PC-9 (cell line): ENCODE data around the gene FOXR1. TPM values are rescaled to one million over a fixed set of nuclear protein-coding genes. Genes with fewer than 3 reads are reported as not detected.

ENCODE experiments used
- BruUV-seq: library from RNA; stranded (reverse); fragments of 400-500 nt; replicated peaks from 2 replicates; lab custom pipeline; 2021; lab: Mats Ljungman, UMichigan
- CTCF ChIA-PET: fragments of 300-600 bp; sonication (Branson Sonifier 250); formaldehyde crosslinking; loops from one replicate; lab custom pipeline; 2022; ENCODE audit warnings: antibody characterized with exemption; lab: Charles Lee
- POLR2A ChIA-PET: fragments of 300-600 bp; sonication (Branson Sonifier 250); formaldehyde crosslinking; loops from one replicate; lab custom pipeline; 2022; ENCODE audit warnings: antibody characterized with exemption; ENCODE audit not compliant: unreplicated experiment; lab: Charles Lee
- DNase-seq, 2 experiments: peaks; one replicate each; pipeline versions ENCODE4 v3.0.0 to v3.0.0-alpha.2; 2015 to 2022; ENCODE audit warnings: mixed read lengths in 1 of 2
- H2AFZ ChIP-seq: fragments of 200-600 bp; sonication (generic); 2 replicates; pipeline ENCODE4 v1.8.1; 2017; ENCODE audit warnings: antibody characterized with exemption
- H3F3A ChIP-seq: fragments of 200-600 bp; sonication (generic); 2 replicates; pipeline ENCODE4 v1.8.1; 2017; ENCODE audit warnings: antibody characterized with exemption, mild to moderate bottlenecking, low read depth; ENCODE audit not compliant: insufficient read depth
- H3K27ac ChIP-seq: fragments of 200-600 bp; sonication (generic); 2 replicates; pipeline ENCODE4 v1.6.1; 2016; ENCODE audit warnings: mixed run types
- H3K27me3 ChIP-seq: fragments of 200-600 bp; sonication (generic); 2 replicates; pipeline ENCODE4 v1.6.1; 2016; ENCODE audit warnings: low read depth, mixed run types; ENCODE audit not compliant: insufficient read depth
- H3K36me3 ChIP-seq: fragments of 200-600 bp; sonication (generic); 2 replicates; pipeline ENCODE4 v1.6.1; 2016; ENCODE audit warnings: low read depth, mixed run types
- H3K4me1 ChIP-seq: fragments of 200-600 bp; sonication (generic); replicated peaks from 2 replicates; pipeline ENCODE4 v1.6.1; 2016; ENCODE audit warnings: mixed run types; ENCODE audit not compliant: insufficient read depth
- H3K4me2 ChIP-seq: fragments of 200-600 bp; sonication (generic); 2 replicates; pipeline ENCODE4 v1.6.1; 2017; ENCODE audit warnings: mixed run types
- H3K4me3 ChIP-seq: fragments of 200-600 bp; sonication (generic); 2 replicates; pipeline ENCODE4 v1.6.1; 2016; ENCODE audit warnings: mixed run types
- H3K79me2 ChIP-seq: fragments of 200-600 bp; sonication (generic); 2 replicates; pipeline ENCODE4 v1.6.1; 2017; ENCODE audit warnings: low read depth, mixed run types
- H3K9me2 ChIP-seq: fragments of 200-600 bp; sonication (generic); 2 replicates; pipeline ENCODE4 v1.8.1; 2017; ENCODE audit warnings: mild to moderate bottlenecking; ENCODE audit not compliant: insufficient read depth
- H3K9me3 ChIP-seq: fragments of 200-600 bp; sonication (generic); 2 replicates; pipeline ENCODE4 v1.8.1; 2016; ENCODE audit warnings: low read depth; ENCODE audit not compliant: insufficient read depth
- H4K20me1 ChIP-seq: fragments of 200-600 bp; sonication (generic); 2 replicates; pipeline ENCODE4 v1.8.1; 2017; ENCODE audit not compliant: insufficient read depth
- CTCF ChIP-seq: fragments of 200-600 bp; sonication (generic); conservative IDR thresholded peaks from 2 replicates; pipeline ENCODE4 v1.6.1; 2017; ENCODE audit warnings: mixed run types, antibody characterized with exemption, mild to moderate bottlenecking, moderate library complexity
- EZH2 ChIP-seq: fragments of 200-600 bp; sonication (generic); IDR thresholded peaks from 2 replicates; pipeline ENCODE4 v1.8.0; 2017; ENCODE audit warnings: antibody characterized with exemption, low read depth
- intact Hi-C: fragments of 100-400 bp; cut with micrococcal nuclease; formaldehyde crosslinking; loops from one replicate; pipeline ENCODE4 v1.10.0; 2022; ENCODE audit not compliant: unreplicated experiment
- total RNA-seq: library from RNA; stranded (reverse); gene quantifications from 2 replicates; pipeline ENCODE4 v1.2.3, GENCODE V29; 2021

FOXR1 gene
- total RNA-seq, 1 experiment from 2014 or later: not detected

- intact Hi-C loops: loop anchor here (2.0 to 10.0 kb wide), 2 partner anchors 19 to 363 kb away; no protein-coding TSS in a partner anchor
- no peaks in the 10 kb centered on the region for H3K36me3 ChIP-seq
- H3K27me3 ChIP-seq: no peaks in the 10 kb centered on the region
- H3F3A ChIP-seq: peaks cover 7% of the 10 kb centered on the region; the same call in 1 of the 2 replicates
- DNase-seq: no peak
- no peak overlapping the region for H3K4me3 ChIP-seq
- H3K9me2 ChIP-seq: no peaks in the 10 kb centered on the region
- TF ChIP-seq EZH2 (no peak), CTCF (no peak)
- no peaks in the 10 kb centered on the region; the same call in 1 of the 2 replicates for H3K9me3 ChIP-seq
- ChIA-PET CTCF (no interaction called here), POLR2A (no interaction called here)
- H4K20me1 ChIP-seq: no peaks in the 10 kb centered on the region
- no peak overlapping the region for H3K4me2 ChIP-seq
- H3K79me2 ChIP-seq: no peaks in the 10 kb centered on the region
- no peak overlapping the region for H2AFZ ChIP-seq
- no peak overlapping the region for H3K27ac ChIP-seq
- BruUV-seq: no TSS peak
- H3K4me1 ChIP-seq: peaks cover 26% of the 10 kb centered on the region
These were observed 13.6 kb upstream of the FOXR1 start for GRCh38 chr11:118957968-118958367.

GRCh38 chr11:118958577-118958976 lies 13.0 kb upstream of the FOXR1 start:
- intact Hi-C loops: loop anchor here (10.0 kb wide), 1 partner anchor 364 kb away; no protein-coding TSS in a partner anchor

GRCh38 chr11:118961189-118961588 lies 10.4 kb upstream of the FOXR1 start:
- DNase-seq: no peak
- H3K79me2 ChIP-seq: no peaks in the 10 kb centered on the region
- intact Hi-C loops: no loop called here
- TF ChIP-seq EZH2 (no peak), CTCF (no peak)
- H3K4me1 ChIP-seq: peaks cover 8% of the 10 kb centered on the region
- H3K27ac ChIP-seq: no peak overlapping the region
- H3K4me2 ChIP-seq: no peak overlapping the region
- H3K9me3 ChIP-seq: no peaks in the 10 kb centered on the region; the same call in 1 of the 2 replicates
- H3K9me2 ChIP-seq: no peaks in the 10 kb centered on the region
- BruUV-seq: no TSS peak
- H3K36me3 ChIP-seq: no peaks in the 10 kb centered on the region
- no peaks in the 10 kb centered on the region for H3F3A ChIP-seq
- H3K27me3 ChIP-seq: no peaks in the 10 kb centered on the region
- no peak overlapping the region for H2AFZ ChIP-seq
- H4K20me1 ChIP-seq: no peaks in the 10 kb centered on the region
- H3K4me3 ChIP-seq: no peak overlapping the region
- ChIA-PET POLR2A (no interaction called here), CTCF (no interaction called here)

More at GRCh38 chr11:118958577-118958976, 13.0 kb upstream of the FOXR1 start:
- no peak for DNase-seq
- H3K36me3 ChIP-seq: no peaks in the 10 kb centered on the region
- H3F3A ChIP-seq: peaks cover 6% of the 10 kb centered on the region; the same call in 1 of the 2 replicates
- H3K9me3 ChIP-seq: no peaks in the 10 kb centered on the region; the same call in 1 of the 2 replicates
- BruUV-seq: no TSS peak
- TF ChIP-seq EZH2: no peak
- no peak for TF ChIP-seq CTCF
- ChIA-PET CTCF (no interaction called here), POLR2A (no interaction called here)
- no peaks in the 10 kb centered on the region for H3K27me3 ChIP-seq
- no peak overlapping the region for H2AFZ ChIP-seq
- no peaks in the 10 kb centered on the region for H3K9me2 ChIP-seq
- H3K4me3 ChIP-seq: no peak overlapping the region
- no peaks in the 10 kb centered on the region for H3K79me2 ChIP-seq
- no peak overlapping the region for H3K27ac ChIP-seq
- no peaks in the 10 kb centered on the region for H4K20me1 ChIP-seq
- H3K4me1 ChIP-seq: peaks cover 26% of the 10 kb centered on the region
- H3K4me2 ChIP-seq: no peak overlapping the region
